ENCODE measurements around the gene KANSL1L.
"Not testable (repeated sequence)": the region's sequence is repeated elsewhere in the genome, so short reads cannot be mapped to it uniquely, and the experiment has no call there.

Gene KANSL1L

DNA sequence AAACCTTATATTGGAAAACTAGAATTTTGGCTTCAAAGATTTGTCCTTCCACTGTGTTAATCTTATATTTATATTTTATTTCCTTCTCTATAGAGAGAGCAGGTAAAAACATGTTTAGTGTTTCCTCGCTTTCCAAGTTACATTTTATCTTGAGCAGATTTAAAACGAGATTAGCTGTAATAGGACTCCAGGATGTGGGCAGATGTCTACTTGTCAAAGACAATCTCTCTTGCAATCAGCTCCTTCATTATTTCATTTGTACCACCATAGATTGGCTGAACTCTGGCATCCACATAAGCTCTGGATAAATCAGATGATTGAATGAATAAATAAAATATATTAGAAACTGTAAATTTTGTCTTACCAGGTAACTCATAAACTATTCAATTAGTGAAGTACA lies 17.5 kb upstream of the KANSL1L start:
- H3K4me3 ChIP-seq (ENCODE audit: low read length), result no peak overlapping the region
- TF ChIP-seq, protein P1, sequence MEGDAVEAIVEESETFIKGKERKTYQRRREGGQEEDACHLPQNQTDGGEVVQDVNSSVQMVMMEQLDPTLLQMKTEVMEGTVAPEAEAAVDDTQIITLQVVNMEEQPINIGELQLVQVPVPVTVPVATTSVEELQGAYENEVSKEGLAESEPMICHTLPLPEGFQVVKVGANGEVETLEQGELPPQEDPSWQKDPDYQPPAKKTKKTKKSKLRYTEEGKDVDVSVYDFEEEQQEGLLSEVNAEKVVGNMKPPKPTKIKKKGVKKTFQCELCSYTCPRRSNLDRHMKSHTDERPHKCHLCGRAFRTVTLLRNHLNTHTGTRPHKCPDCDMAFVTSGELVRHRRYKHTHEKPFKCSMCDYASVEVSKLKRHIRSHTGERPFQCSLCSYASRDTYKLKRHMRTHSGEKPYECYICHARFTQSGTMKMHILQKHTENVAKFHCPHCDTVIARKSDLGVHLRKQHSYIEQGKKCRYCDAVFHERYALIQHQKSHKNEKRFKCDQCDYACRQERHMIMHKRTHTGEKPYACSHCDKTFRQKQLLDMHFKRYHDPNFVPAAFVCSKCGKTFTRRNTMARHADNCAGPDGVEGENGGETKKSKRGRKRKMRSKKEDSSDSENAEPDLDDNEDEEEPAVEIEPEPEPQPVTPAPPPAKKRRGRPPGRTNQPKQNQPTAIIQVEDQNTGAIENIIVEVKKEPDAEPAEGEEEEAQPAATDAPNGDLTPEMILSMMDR (conservative IDR thresholded peaks at IDR 0.05; ENCODE audit: low read length), result no peak
- DNase-seq (ENCODE audit: low read depth), result no peak

DNA sequence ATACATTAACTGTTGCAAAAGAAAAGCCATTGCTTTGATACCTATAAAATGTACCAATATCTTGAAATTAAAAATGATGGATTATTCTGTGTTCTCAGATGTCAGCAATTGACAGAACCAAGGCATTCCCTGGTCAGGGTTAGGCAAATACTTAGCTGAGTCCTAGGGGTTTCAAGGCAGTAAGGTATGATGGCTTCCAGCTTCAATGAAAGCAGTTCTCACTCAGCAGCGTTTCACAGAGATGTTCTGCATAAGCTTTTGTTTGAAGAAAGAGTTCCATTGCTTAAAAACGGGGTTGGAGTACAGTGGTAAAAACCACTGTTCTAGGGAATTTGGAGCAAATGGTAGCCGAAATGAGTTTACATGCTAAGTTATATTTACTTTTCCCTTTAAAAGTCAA lies 17.0 kb upstream of the KANSL1L start:
- H3K4me3 ChIP-seq (ENCODE audit: low read length), result no peak overlapping the region
- no peak for DNase-seq (ENCODE audit: low read depth)
- TF ChIP-seq, protein P1 (conservative IDR thresholded peaks at IDR 0.05; ENCODE audit: low read length), result no peak

DNA sequence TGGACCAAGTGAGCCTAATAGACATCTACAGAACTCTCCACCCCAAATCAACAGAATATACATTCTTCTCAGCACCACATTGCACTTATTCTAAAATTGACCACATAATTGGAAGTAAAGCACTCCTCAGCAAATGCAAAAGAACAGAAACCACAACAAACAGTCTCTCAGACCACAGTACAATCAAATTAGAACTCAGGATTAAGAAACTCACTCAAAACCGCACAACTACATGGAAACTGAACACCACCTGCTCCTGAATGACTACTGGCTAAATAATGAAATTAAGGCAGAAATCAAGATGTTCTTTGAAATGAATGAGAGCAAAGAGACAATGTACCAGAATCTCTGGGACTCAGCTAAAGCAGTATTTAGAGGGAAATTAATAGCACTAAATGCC lies 12.7 kb upstream of the KANSL1L start:
- H3K4me3 ChIP-seq (ENCODE audit: low read length); DNase-seq (ENCODE audit: low read depth): not testable (repeated sequence)

DNA sequence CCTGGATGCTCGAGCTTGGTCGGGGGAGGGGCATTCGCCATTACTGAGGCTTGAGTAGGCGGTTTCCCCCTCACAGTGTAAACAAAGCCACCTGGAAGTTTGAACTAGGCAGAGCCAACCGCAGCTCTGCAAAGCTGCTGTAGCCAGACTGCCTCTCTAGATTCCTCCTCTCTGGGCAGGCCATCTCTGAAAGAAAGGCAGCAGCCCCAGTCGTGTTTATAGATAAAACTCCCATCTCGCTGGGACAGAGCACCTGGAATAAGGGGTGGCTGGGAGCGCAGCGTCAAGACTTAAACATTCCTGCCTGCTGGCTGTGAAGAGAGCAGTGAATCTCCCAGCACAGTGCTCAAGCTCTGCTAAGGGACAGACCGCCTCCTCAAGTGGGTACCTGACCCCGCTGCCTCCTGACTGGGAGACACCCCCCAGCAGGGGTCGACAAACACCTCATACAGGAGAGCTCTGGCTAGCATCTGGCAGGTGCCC lies 10.4 kb upstream of the KANSL1L start:
- H3K4me3 ChIP-seq (ENCODE audit: low read length), result not testable (repeated sequence)

DNA sequence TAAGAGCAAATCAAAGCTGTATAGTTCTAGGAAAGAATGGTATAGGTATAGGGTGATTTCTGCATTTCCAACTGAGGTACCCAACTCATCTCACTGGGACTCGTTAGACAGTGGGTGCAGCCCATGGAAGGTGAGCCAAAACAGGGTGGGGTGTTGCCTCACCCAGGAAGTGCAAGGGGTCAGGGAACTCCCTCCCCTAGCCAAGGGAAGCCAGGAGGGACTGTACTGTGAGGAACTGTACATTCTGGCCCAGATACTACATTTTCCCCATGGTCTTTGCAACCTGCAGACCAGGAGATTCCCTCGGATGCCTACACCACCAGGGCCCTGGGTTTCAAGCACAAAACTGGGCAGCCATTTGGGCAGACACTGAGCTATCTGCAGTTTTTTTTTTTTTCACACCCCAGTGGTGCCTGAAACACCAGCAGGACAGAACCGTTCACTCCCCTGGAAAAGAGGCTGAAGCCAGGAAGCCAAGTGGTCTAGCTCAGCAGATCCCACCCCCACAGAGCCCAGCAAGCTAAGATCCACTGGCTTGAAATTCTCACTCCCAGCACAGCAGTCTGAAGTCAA lies 9.9 kb upstream of the KANSL1L start:
- not testable (repeated sequence) for DNase-seq (ENCODE audit: low read depth); H3K4me3 ChIP-seq (ENCODE audit: low read length)

More for the DNA sequence above, 10.4 kb upstream of the KANSL1L start:
- DNase-seq (ENCODE audit: low read depth), result not testable (repeated sequence)

DNA sequence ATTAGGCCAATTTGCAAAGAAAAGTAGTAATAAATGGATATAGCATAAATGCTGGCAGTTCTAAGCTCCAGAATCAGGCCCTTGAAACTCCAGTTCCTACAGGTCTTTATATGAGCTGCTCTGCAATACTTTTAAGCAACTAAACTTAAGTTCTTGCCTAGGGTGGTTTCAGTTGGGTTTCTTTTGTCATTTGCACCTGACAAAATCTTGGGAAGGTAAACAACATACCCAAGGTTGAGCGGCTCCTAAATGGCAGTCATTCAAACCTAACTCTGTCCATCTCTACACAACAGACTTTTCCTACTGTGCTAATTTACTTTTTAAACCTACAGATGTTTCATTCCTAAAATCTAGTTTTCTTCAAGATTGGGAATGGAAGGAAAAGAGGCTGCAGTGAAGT lies 9.3 kb upstream of the KANSL1L start:
- no peak for DNase-seq (ENCODE audit: low read depth)
- H3K4me3 ChIP-seq (ENCODE audit: low read length), result no peak overlapping the region
- TF ChIP-seq, protein P1 (conservative IDR thresholded peaks at IDR 0.05; ENCODE audit: low read length), result no peak

DNA sequence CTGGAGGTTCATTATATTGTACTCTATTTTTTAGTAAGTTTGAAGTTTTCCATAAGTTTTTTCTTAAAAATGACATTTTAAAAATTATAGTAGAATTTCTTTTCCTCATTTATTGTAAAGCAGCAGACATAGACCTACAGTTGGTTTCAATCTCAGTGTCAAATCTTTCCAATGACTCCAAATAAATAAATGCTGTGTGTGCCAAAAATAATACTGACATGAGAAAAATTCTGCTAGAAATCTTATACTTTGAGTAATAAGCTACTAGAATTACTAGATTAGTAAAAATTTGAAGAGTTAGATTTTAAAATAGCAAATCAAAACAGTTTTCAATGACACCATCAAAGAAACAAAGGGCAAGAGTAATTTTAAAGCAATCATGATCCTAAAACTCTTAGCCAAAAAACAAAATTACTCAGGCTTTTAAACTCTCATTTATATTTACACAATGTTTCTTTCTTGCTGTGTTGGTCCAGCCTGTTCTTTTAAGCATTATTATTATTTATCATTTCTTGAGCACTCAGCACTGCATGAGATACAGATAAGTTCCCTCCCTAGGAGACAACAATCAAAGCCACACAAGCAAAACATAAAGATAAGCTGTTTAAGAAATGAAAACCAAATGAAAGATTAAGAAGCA lies 8.3 kb upstream of the KANSL1L start:
- no peak overlapping the region for H3K4me3 ChIP-seq (ENCODE audit: low read length)
- TF ChIP-seq, protein P1 (conservative IDR thresholded peaks at IDR 0.05; ENCODE audit: low read length), result no peak

DNA sequence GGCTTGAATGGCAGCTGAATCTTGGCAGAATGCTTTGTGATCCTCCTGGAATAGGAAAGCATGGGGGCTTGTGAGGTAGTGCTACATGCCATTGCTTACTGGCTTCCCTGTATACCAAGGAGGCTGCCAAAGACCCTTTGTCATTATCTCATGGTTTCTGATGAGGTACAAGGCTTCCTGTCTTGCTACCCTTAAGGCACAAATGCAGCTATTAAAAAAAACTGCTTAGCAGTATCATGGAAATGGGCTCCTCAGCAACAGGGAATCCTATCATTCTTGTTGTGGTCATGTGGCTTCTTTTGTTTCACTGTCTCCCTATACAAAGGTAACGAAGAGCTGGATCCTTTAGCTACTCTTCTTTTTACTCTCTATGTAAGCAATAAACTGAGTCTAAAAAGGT lies 6.6 kb upstream of the KANSL1L start:
- TF ChIP-seq, protein P1 (conservative IDR thresholded peaks at IDR 0.05; ENCODE audit: low read length), result no peak
- no peak overlapping the region for H3K4me3 ChIP-seq (ENCODE audit: low read length)
- DNase-seq (ENCODE audit: low read depth), result no peak

More for the DNA sequence above, 8.3 kb upstream of the KANSL1L start:
- DNase-seq (ENCODE audit: low read depth), result no peak

DNA sequence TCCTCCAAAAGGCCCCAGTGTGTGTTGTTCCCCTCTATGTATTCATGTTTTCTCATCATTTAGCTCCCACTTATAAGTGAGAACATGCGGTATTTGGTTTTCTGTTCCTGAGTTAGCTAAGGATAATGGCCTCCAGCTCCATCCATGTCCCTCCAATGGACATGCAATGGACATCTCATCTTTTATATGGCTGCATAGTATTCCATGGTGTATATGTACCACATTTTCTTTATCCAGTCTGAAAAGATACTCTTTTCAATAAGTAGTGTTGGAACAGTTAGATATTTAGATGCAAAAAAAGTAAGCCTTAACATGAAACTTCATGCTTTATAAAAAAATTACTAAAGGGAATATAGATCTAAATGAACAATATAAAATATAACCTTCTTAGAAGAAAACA lies 5.9 kb upstream of the KANSL1L start:
- not testable (repeated sequence) for H3K4me3 ChIP-seq (ENCODE audit: low read length); DNase-seq (ENCODE audit: low read depth)
